Memory B cell (primary cell): ENCODE data around the gene MAEA.

Experiments used
- ATAC-seq: fragments of 150-1000 bp; cut with Tn5 transposase; 2 replicates; pipeline ENCODE4 v1.10.0; 2021; ENCODE audit warnings: low read depth, mild to moderate bottlenecking, moderate library complexity
- DNase-seq, 2 donors: peaks; one replicate each; pipeline ENCODE4 v3.0.0; 2022; ENCODE audit warnings: low spot score in 2 of 2
- H3K27ac Mint-ChIP-seq: one replicate; pipeline ENCODE4 v1.8.0; 2022; ENCODE audit warnings: mild to moderate bottlenecking, moderate library complexity, mixed read lengths
- H3K27me3 Mint-ChIP-seq: one replicate; pipeline ENCODE4 v1.8.0; 2022; ENCODE audit warnings: mixed read lengths
- H3K36me3 Mint-ChIP-seq: one replicate; pipeline ENCODE4 v1.8.0; 2022; ENCODE audit warnings: mild to moderate bottlenecking, mixed read lengths
- H3K4me1 Mint-ChIP-seq: one replicate; pipeline ENCODE4 v1.8.0; 2022; ENCODE audit warnings: mixed read lengths
- H3K4me3 Mint-ChIP-seq: one replicate; pipeline ENCODE4 v1.8.0; 2022; ENCODE audit warnings: mild to moderate bottlenecking, moderate library complexity, mixed read lengths
- H3K9me3 Mint-ChIP-seq: one replicate; pipeline ENCODE4 v1.8.0; 2022; ENCODE audit warnings: mixed read lengths

Gene MAEA

GRCh38 chr4:1344696-1345095 is 55.0 kb downstream of the MAEA start:
- Mint-ChIP-seq H3K27me3 (no peaks in the 10 kb centered on the region), H3K4me3 (peak overlapping the region; percentile 82), H3K4me1 (peaks cover 18% of the 10 kb centered on the region), H3K36me3 (peaks cover 7% of the 10 kb centered on the region), H3K27ac (peak overlapping the region; percentile 45), H3K9me3 (no peaks in the 10 kb centered on the region)
- no peak for ATAC-seq
- no peak for DNase-seq

- Mint-ChIP-seq H3K27ac (peak overlapping the region; percentile 91), H3K36me3 (peaks cover 2% of the 10 kb centered on the region), H3K4me3 (peak overlapping the region; percentile 90), H3K4me1 (peaks cover 18% of the 10 kb centered on the region), H3K9me3 (no peaks in the 10 kb centered on the region), H3K27me3 (no peaks in the 10 kb centered on the region)
- ATAC-seq (peak; percentile 21), DNase-seq (no peak)
Observed at GRCh38 chr4:1345903-1346780, 56.5 kb downstream of the MAEA start.

GRCh38 chr4:1346781-1347409 is 57.2 kb downstream of the MAEA start, which contains the start of gene UVSSA:
Gene UVSSA (plus strand): TSS chr4:1347208. CDS start chr4:1348092, 884 bp downstream.
- Mint-ChIP-seq H3K4me3 (peak within 1 kb of the TSS; percentile 90), H3K36me3 (peaks cover 2% of the 10 kb centered on the region), H3K9me3 (no peaks in the 10 kb centered on the region), H3K4me1 (peaks cover 22% of the 10 kb centered on the region), H3K27me3 (no peaks in the 10 kb centered on the region), H3K27ac (peak within 1 kb of the TSS; percentile 91)
- DNase-seq (peak; percentile 99 to 100), ATAC-seq (peak; percentile 89)

GRCh38 chr4:1347410-1347864 is 57.7 kb downstream of the MAEA start:
- peaks cover 2% of the 10 kb centered on the region for H3K36me3 Mint-ChIP-seq
- peak overlapping the region; percentile 91 for H3K27ac Mint-ChIP-seq
- H3K4me3 Mint-ChIP-seq: peak overlapping the region; percentile 89
- DNase-seq (no peak), ATAC-seq (peak; percentile 12)
- H3K4me1 Mint-ChIP-seq: peaks cover 22% of the 10 kb centered on the region
- no peaks in the 10 kb centered on the region for H3K9me3 Mint-ChIP-seq
- H3K27me3 Mint-ChIP-seq: no peaks in the 10 kb centered on the region

- Mint-ChIP-seq H3K9me3 (no peaks in the 10 kb centered on the region), H3K27me3 (no peaks in the 10 kb centered on the region), H3K27ac (peak overlapping the region; percentile 91), H3K4me1 (peaks cover 22% of the 10 kb centered on the region), H3K36me3 (peaks cover 2% of the 10 kb centered on the region), H3K4me3 (peak overlapping the region; percentile 89)
- ATAC-seq: no peak
- no peak for DNase-seq
Observed at GRCh38 chr4:1348014-1348513, 58.4 kb downstream of the MAEA start.

GRCh38 chr4:1348746-1349145 is 59.1 kb downstream of the MAEA start:
- Mint-ChIP-seq H3K27me3 (no peaks in the 10 kb centered on the region), H3K4me1 (peaks cover 22% of the 10 kb centered on the region), H3K27ac (no peak overlapping the region), H3K9me3 (no peaks in the 10 kb centered on the region), H3K36me3 (peaks cover 2% of the 10 kb centered on the region), H3K4me3 (peak overlapping the region; percentile 21)
- no peak for ATAC-seq
- no peak for DNase-seq

- H3K27me3 Mint-ChIP-seq: no peaks in the 10 kb centered on the region
- H3K9me3 Mint-ChIP-seq: no peaks in the 10 kb centered on the region
- peaks cover 21% of the 10 kb centered on the region for H3K4me1 Mint-ChIP-seq
- peaks cover 2% of the 10 kb centered on the region for H3K36me3 Mint-ChIP-seq
- H3K4me3 Mint-ChIP-seq: no peak overlapping the region
- DNase-seq: no peak
- no peak for ATAC-seq
- no peak overlapping the region for H3K27ac Mint-ChIP-seq
Observed at GRCh38 chr4:1349359-1350168, 59.9 kb downstream of the MAEA start.

GRCh38 chr4:1350169-1350520 is 60.5 kb downstream of the MAEA start:
- Mint-ChIP-seq H3K36me3 (peaks cover 2% of the 10 kb centered on the region), H3K9me3 (no peaks in the 10 kb centered on the region)

GRCh38 chr4:1351854-1352566 is 62.3 kb downstream of the MAEA start:
- peak; percentile 26 for ATAC-seq
- DNase-seq: peak; percentile 90 to 95
- Mint-ChIP-seq H3K36me3 (peaks cover 2% of the 10 kb centered on the region), H3K27me3 (no peaks in the 10 kb centered on the region), H3K4me3 (no peak overlapping the region), H3K9me3 (no peaks in the 10 kb centered on the region), H3K27ac (no peak overlapping the region), H3K4me1 (peaks cover 15% of the 10 kb centered on the region)

More at GRCh38 chr4:1350169-1350520, 60.5 kb downstream of the MAEA start:
- no peak overlapping the region for H3K27ac Mint-ChIP-seq
- no peak overlapping the region for H3K4me3 Mint-ChIP-seq
- peaks cover 18% of the 10 kb centered on the region for H3K4me1 Mint-ChIP-seq
- ATAC-seq (no peak), DNase-seq (no peak)
- H3K27me3 Mint-ChIP-seq: no peaks in the 10 kb centered on the region

- Mint-ChIP-seq H3K36me3 (peaks cover 2% of the 10 kb centered on the region), H3K4me1 (peaks cover 15% of the 10 kb centered on the region), H3K4me3 (no peak overlapping the region), H3K9me3 (no peaks in the 10 kb centered on the region), H3K27me3 (no peaks in the 10 kb centered on the region), H3K27ac (no peak overlapping the region)
- ATAC-seq (no peak), DNase-seq (no peak)
Observed at GRCh38 chr4:1352567-1352900, 62.8 kb downstream of the MAEA start.

- DNase-seq (no peak), ATAC-seq (no peak)
- H3K36me3 Mint-ChIP-seq: peaks cover 4% of the 10 kb centered on the region
- H3K27me3 Mint-ChIP-seq: no peaks in the 10 kb centered on the region
- no peak overlapping the region for H3K4me3 Mint-ChIP-seq
- peaks cover 14% of the 10 kb centered on the region for H3K4me1 Mint-ChIP-seq
- H3K27ac Mint-ChIP-seq: no peak overlapping the region
- H3K9me3 Mint-ChIP-seq: no peaks in the 10 kb centered on the region
Observed at GRCh38 chr4:1353186-1354055, 63.7 kb downstream of the MAEA start.

- H3K27ac Mint-ChIP-seq: no peak overlapping the region
- no peak for ATAC-seq
- peaks cover 6% of the 10 kb centered on the region for H3K4me1 Mint-ChIP-seq
- no peaks in the 10 kb centered on the region for H3K27me3 Mint-ChIP-seq
- peaks cover 2% of the 10 kb centered on the region for H3K36me3 Mint-ChIP-seq
- no peak overlapping the region for H3K4me3 Mint-ChIP-seq
- DNase-seq: no peak
- H3K9me3 Mint-ChIP-seq: no peaks in the 10 kb centered on the region
Observed at GRCh38 chr4:1354136-1354982, 64.7 kb downstream of the MAEA start.
